ENCODE measurements around the gene AMDHD2.
A peak's percentile ranks its signal among the peaks of the same experiment; 100 is the strongest.

Gene AMDHD2

GRCh38 chr16:2526135-2526534 is 6.0 kb downstream of the AMDHD2 start:
- no peak overlapping the region for H2BK15ac ChIP-seq (ENCODE audit: low read depth, poor library complexity, severe bottlenecking)
- H3K4ac ChIP-seq (ENCODE audit: low read depth in 1 of 2, low read length in 2 of 2): no peak overlapping the region
- H2BK120ac ChIP-seq (ENCODE audit: low read depth, low read length): no peak overlapping the region
- no peak overlapping the region for H4K8ac ChIP-seq (ENCODE audit: low read length)
- no peak overlapping the region for H3K14ac ChIP-seq (ENCODE audit: low read length in 2 of 2)
- H2AFZ ChIP-seq (ENCODE audit: low read depth, low read length): no peak overlapping the region
- no peaks in the 10 kb centered on the region for H3K27me3 ChIP-seq (ENCODE audit: control insufficient read depth in 1 of 2, insufficient read depth in 1 of 2, low read length in 2 of 2)
- no peak overlapping the region for H3K23ac ChIP-seq (ENCODE audit: low read length in 2 of 2)
- H3K4me3 ChIP-seq (ENCODE audit: insufficient read depth in 1 of 2, low read depth in 1 of 2, low read length in 2 of 2): no peak overlapping the region
- H3K79me1 ChIP-seq (replicated peaks; ENCODE audit: low read length, poor library complexity, severe bottlenecking): peaks cover 49% of the 10 kb centered on the region
- H3K9me3 ChIP-seq (ENCODE audit: control insufficient read depth, low read length): no peaks in the 10 kb centered on the region
- H3K18ac ChIP-seq (ENCODE audit: low read depth in 1 of 2, low read length in 2 of 2): no peak overlapping the region
- H3K36me3 ChIP-seq (ENCODE audit: control insufficient read depth in 1 of 2, insufficient read depth in 2 of 2, low read depth in 1 of 2, low read length in 2 of 2): peaks cover 84% of the 10 kb centered on the region in 2 experiments
- H3K9ac ChIP-seq (ENCODE audit: low read length): no peak overlapping the region
- H4K91ac ChIP-seq (ENCODE audit: low read length): no peak overlapping the region
- WGBS: 97% methylated on average over 8 of the region's 8 CpGs
- peaks cover 6% of the 10 kb centered on the region for H3K4me1 ChIP-seq (ENCODE audit: control insufficient read depth, insufficient read depth, low read depth, low read length)
- H3K4me2 ChIP-seq (ENCODE audit: low read length, poor library complexity, severe bottlenecking): no peak overlapping the region
- no peak overlapping the region for H2AK5ac ChIP-seq (ENCODE audit: low read length, severe bottlenecking)
- H2BK12ac ChIP-seq (ENCODE audit: low read length in 2 of 2): no peak overlapping the region
- no peak overlapping the region for H3K27ac ChIP-seq (ENCODE audit: low read length, poor library complexity, severe bottlenecking)
- DNase-seq: no peak
- no peak overlapping the region for H2BK5ac ChIP-seq (ENCODE audit: low read depth, low read length, poor library complexity, severe bottlenecking)

GRCh38 chr16:2527071-2527783 is 7.1 kb downstream of the AMDHD2 start:
- Histone ChIP-seq H4K8ac (ENCODE audit: low read length) (no peak overlapping the region), H4K91ac (ENCODE audit: low read length) (no peak overlapping the region), H2AK5ac (ENCODE audit: low read length, severe bottlenecking) (no peak overlapping the region), H3K9me3 (ENCODE audit: control insufficient read depth, low read length) (no peaks in the 10 kb centered on the region), H3K4me2 (ENCODE audit: low read length, poor library complexity, severe bottlenecking) (no peak overlapping the region), H3K27me3 (ENCODE audit: control insufficient read depth in 1 of 2, insufficient read depth in 1 of 2, low read length in 2 of 2) (no peaks in the 10 kb centered on the region), H2BK5ac (ENCODE audit: low read depth, low read length, poor library complexity, severe bottlenecking) (no peak overlapping the region), H3K18ac (ENCODE audit: low read depth in 1 of 2, low read length in 2 of 2) (no peak overlapping the region), H3K4me1 (ENCODE audit: control insufficient read depth, insufficient read depth, low read depth, low read length) (peaks cover 11% of the 10 kb centered on the region), H3K4me3 (ENCODE audit: insufficient read depth in 1 of 2, low read depth in 1 of 2, low read length in 2 of 2) (no peak overlapping the region), H2BK15ac (ENCODE audit: low read depth, poor library complexity, severe bottlenecking) (no peak overlapping the region), H3K14ac (ENCODE audit: low read length in 2 of 2) (no peak overlapping the region), H2BK120ac (ENCODE audit: low read depth, low read length) (no peak overlapping the region), H3K27ac (ENCODE audit: low read length, poor library complexity, severe bottlenecking) (no peak overlapping the region), H3K36me3 (ENCODE audit: control insufficient read depth in 1 of 2, insufficient read depth in 2 of 2, low read depth in 1 of 2, low read length in 2 of 2) (peaks cover 76 to 79% of the 10 kb centered on the region in 2 experiments), H2BK12ac (ENCODE audit: low read length in 2 of 2) (no peak overlapping the region), H2AFZ (ENCODE audit: low read depth, low read length) (no peak overlapping the region), H3K4ac (ENCODE audit: low read depth in 1 of 2, low read length in 2 of 2) (no peak overlapping the region), H3K23ac (ENCODE audit: low read length in 2 of 2) (no peak overlapping the region), H3K9ac (ENCODE audit: low read length) (no peak overlapping the region), H3K79me1 (replicated peaks; ENCODE audit: low read length, poor library complexity, severe bottlenecking) (peaks cover 49% of the 10 kb centered on the region)
- WGBS: 95% methylated on average over 11 of the region's 12 CpGs
- DNase-seq: no peak

GRCh38 chr16:2527784-2528100 is 7.6 kb downstream of the AMDHD2 start:
- Histone ChIP-seq H3K36me3 (ENCODE audit: control insufficient read depth in 1 of 2, insufficient read depth in 2 of 2, low read depth in 1 of 2, low read length in 2 of 2) (peaks cover 75 to 76% of the 10 kb centered on the region in 2 experiments), H3K4me2 (ENCODE audit: low read length, poor library complexity, severe bottlenecking) (no peak overlapping the region), H3K27me3 (ENCODE audit: control insufficient read depth in 1 of 2, insufficient read depth in 1 of 2, low read length in 2 of 2) (no peaks in the 10 kb centered on the region), H3K79me1 (replicated peaks; ENCODE audit: low read length, poor library complexity, severe bottlenecking) (peaks cover 49% of the 10 kb centered on the region), H3K4me1 (ENCODE audit: control insufficient read depth, insufficient read depth, low read depth, low read length) (peaks cover 15% of the 10 kb centered on the region), H4K8ac (ENCODE audit: low read length) (no peak overlapping the region), H2BK12ac (ENCODE audit: low read length in 2 of 2) (no peak overlapping the region), H2BK5ac (ENCODE audit: low read depth, low read length, poor library complexity, severe bottlenecking) (no peak overlapping the region), H3K9ac (ENCODE audit: low read length) (no peak overlapping the region), H2BK15ac (ENCODE audit: low read depth, poor library complexity, severe bottlenecking) (no peak overlapping the region), H2BK120ac (ENCODE audit: low read depth, low read length) (no peak overlapping the region), H3K23ac (ENCODE audit: low read length in 2 of 2) (no peak overlapping the region), H4K91ac (ENCODE audit: low read length) (no peak overlapping the region), H3K4me3 (ENCODE audit: insufficient read depth in 1 of 2, low read depth in 1 of 2, low read length in 2 of 2) (no peak overlapping the region), H3K4ac (ENCODE audit: low read depth in 1 of 2, low read length in 2 of 2) (no peak overlapping the region), H3K14ac (ENCODE audit: low read length in 2 of 2) (no peak overlapping the region), H3K27ac (ENCODE audit: low read length, poor library complexity, severe bottlenecking) (no peak overlapping the region), H3K9me3 (ENCODE audit: control insufficient read depth, low read length) (no peaks in the 10 kb centered on the region), H3K18ac (ENCODE audit: low read depth in 1 of 2, low read length in 2 of 2) (no peak overlapping the region), H2AFZ (ENCODE audit: low read depth, low read length) (no peak overlapping the region), H2AK5ac (ENCODE audit: low read length, severe bottlenecking) (no peak overlapping the region)
- DNase-seq: no peak
- WGBS: 97% methylated on average over 24 of the region's 24 CpGs

- Histone ChIP-seq H3K9me3 (ENCODE audit: control insufficient read depth, low read length) (no peaks in the 10 kb centered on the region), H2AFZ (ENCODE audit: low read depth, low read length) (no peak overlapping the region), H2BK12ac (ENCODE audit: low read length in 2 of 2) (no peak overlapping the region), H3K79me1 (replicated peaks; ENCODE audit: low read length, poor library complexity, severe bottlenecking) (peaks cover 46% of the 10 kb centered on the region), H3K4me3 (ENCODE audit: insufficient read depth in 1 of 2, low read depth in 1 of 2, low read length in 2 of 2) (no peak overlapping the region), H3K4me1 (ENCODE audit: control insufficient read depth, insufficient read depth, low read depth, low read length) (peaks cover 17% of the 10 kb centered on the region), H4K91ac (ENCODE audit: low read length) (no peak overlapping the region), H2BK5ac (ENCODE audit: low read depth, low read length, poor library complexity, severe bottlenecking) (no peak overlapping the region), H4K8ac (ENCODE audit: low read length) (peak overlapping the region; percentile 62), H3K36me3 (ENCODE audit: control insufficient read depth in 1 of 2, insufficient read depth in 2 of 2, low read depth in 1 of 2, low read length in 2 of 2) (peaks cover 69 to 72% of the 10 kb centered on the region in 2 experiments), H2BK15ac (ENCODE audit: low read depth, poor library complexity, severe bottlenecking) (no peak overlapping the region), H3K27ac (ENCODE audit: low read length, poor library complexity, severe bottlenecking) (no peak overlapping the region), H2BK120ac (ENCODE audit: low read depth, low read length) (no peak overlapping the region), H2AK5ac (ENCODE audit: low read length, severe bottlenecking) (no peak overlapping the region), H3K4me2 (ENCODE audit: low read length, poor library complexity, severe bottlenecking) (no peak overlapping the region), H3K27me3 (ENCODE audit: control insufficient read depth in 1 of 2, insufficient read depth in 1 of 2, low read length in 2 of 2) (no peaks in the 10 kb centered on the region), H3K18ac (ENCODE audit: low read depth in 1 of 2, low read length in 2 of 2) (no peak overlapping the region), H3K23ac (ENCODE audit: low read length in 2 of 2) (no peak overlapping the region), H3K4ac (ENCODE audit: low read depth in 1 of 2, low read length in 2 of 2) (no peak overlapping the region), H3K9ac (ENCODE audit: low read length) (no peak overlapping the region), H3K14ac (ENCODE audit: low read length in 2 of 2) (no peak overlapping the region)
- 96% methylated on average over 36 of the region's 36 CpGs for WGBS
- no peak for DNase-seq
Observed at GRCh38 chr16:2528161-2529060, 8.2 kb downstream of the AMDHD2 start.

All from mesenchymal stem cell (in vitro differentiated cells and primary cell).